Activated T-cell treated with anti-CD3 and anti-CD28 coated beads, Interleukin-2, amount 50 U/mL, for 24 hours (primary cell): Measurements from ENCODE around the gene MCM3.

Experiments used
- DNase-seq: peaks from one replicate; pipeline ENCODE4 v3.0.0-alpha.2; 2020
- H3K27ac Mint-ChIP-seq: 2 replicates; pipeline ENCODE4 v1.8.0; 2020; ENCODE audit warnings: mild to moderate bottlenecking, mixed read lengths
- H3K27me3 Mint-ChIP-seq: 2 replicates; pipeline ENCODE4 v1.8.0; 2020; ENCODE audit warnings: mixed read lengths
- H3K36me3 Mint-ChIP-seq: 2 replicates; pipeline ENCODE4 v1.8.0; 2020; ENCODE audit warnings: low read depth, mixed read lengths
- H3K4me1 Mint-ChIP-seq: 2 replicates; pipeline ENCODE4 v1.8.0; 2020; ENCODE audit warnings: low read depth, mixed read lengths
- H3K4me3 Mint-ChIP-seq: 2 replicates; pipeline ENCODE4 v1.8.0; 2020; ENCODE audit warnings: mild to moderate bottlenecking, moderate library complexity, mixed read lengths
- H3K9me3 Mint-ChIP-seq: 2 replicates; pipeline ENCODE4 v1.8.0; 2020; ENCODE audit warnings: mixed read lengths

MCM3 gene

DNA sequence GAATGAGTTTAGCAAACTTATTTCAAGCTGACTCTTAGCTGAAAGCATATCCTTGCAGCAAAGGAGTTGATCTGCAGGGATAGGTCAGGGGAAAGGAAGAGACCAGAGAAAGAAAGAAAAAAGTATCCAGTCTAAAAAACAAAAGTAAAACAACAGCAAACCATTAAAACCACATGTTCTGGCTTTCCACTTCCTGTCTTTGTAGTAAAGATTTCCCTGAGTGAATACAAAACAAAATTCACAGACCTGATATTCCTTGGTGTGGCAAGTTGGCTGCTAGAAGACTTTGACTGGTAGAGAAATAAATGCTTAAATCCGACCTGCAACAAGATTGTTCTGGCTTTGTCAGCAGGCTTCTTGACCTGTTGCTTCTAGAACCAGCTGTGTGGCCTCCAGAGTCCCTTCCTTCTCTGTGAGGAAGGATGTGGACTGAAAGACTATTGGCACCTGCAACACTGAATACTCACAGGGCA is 23.4 kb upstream of the MCM3 start:
- no peaks in the 10 kb centered on the region for H3K36me3 Mint-ChIP-seq
- H3K27me3 Mint-ChIP-seq, result no peaks in the 10 kb centered on the region
- no peaks in the 10 kb centered on the region for H3K9me3 Mint-ChIP-seq
- peak overlapping the region; percentile 82 for H3K27ac Mint-ChIP-seq
- no peak for DNase-seq
- peak overlapping the region; percentile 54 for H3K4me3 Mint-ChIP-seq
- H3K4me1 Mint-ChIP-seq, result peaks cover 68% of the 10 kb centered on the region

DNA sequence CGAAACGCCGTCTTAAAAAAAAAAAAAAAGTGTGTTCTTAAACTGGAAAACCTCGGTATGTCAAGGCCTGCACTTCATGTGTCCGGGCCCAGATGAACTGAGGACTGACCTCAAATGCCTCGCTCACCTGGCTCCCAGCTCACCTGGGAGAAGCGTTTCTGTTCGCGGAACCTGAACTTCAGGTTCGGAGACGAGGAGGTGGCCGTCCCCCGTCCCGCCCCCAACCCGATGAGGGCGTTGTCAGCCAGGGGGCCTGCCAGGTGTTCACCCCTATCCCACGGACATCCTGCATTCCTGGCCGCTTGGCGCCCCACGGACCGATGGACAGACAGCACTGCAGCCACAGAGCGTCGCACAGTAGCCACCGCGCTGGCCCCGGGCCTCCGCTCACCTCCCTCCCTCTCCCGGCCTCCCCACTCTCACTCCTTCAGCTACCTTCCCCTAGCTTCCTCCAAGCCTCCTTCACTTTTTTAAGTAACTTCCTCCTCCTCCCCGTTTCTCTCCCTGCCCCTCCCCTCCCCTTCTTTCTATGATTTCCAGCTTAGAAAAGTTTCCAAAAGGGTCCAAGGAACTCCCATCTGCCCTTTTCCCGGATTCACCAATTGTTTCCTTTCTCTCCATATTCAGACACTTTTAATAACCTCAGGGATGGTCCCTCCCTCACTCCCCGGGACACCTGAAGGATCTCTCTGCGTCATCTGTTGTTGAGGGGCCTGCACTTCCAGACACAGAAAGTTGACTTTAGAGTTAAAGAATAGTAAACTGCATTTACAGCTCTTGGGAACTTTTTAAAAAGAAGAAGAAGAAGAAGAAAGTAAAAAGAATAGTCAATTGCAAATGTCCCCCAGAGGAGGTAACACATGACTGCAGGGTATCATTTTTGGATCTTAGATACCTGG is 22.7 kb upstream of the MCM3 start:
- H3K36me3 Mint-ChIP-seq, result no peaks in the 10 kb centered on the region
- peaks cover 69% of the 10 kb centered on the region for H3K4me1 Mint-ChIP-seq
- no peak for DNase-seq
- H3K4me3 Mint-ChIP-seq, result peak overlapping the region; percentile 54
- H3K27ac Mint-ChIP-seq, result peak overlapping the region; percentile 82
- H3K9me3 Mint-ChIP-seq, result no peaks in the 10 kb centered on the region
- H3K27me3 Mint-ChIP-seq, result no peaks in the 10 kb centered on the region

DNA sequence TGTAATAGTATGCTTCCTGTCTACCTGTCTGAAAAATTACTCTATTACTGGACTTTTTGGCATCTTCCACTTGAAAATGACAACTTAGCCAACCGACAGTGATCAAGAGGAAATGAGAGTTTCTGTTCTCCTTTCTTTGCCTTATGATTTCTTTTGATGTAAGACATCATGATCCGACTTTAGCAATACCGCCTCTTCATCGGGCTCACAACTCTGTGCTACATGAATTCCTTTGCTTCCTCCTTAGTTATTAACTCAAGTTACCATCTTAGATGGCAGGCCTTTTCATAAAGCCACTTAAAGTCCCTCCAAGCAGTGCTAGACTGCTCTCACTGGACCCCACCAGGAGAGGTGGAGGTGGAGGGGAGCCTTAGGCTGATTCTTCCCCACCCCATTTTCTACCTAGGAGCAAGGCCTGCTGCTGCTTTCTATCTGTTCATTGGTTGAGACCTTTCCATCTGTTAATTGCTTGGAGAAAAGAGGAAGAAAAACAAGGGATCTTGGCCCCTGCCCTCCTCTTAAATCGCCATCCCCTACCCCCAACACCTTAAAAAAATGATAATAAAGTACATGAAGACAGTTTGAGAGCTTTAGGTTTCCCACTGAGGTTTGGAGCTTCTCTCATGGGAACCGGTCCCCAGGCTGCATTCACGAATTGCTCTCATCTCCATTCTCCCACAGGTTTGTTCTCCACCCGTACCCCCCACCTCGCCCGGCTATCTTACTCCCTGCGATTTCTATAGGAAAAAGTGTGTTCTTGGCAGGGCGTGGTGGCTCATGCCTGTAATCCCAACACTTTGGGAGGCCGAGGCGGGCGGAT is 21.6 kb upstream of the MCM3 start:
- Mint-ChIP-seq H3K27ac (peak overlapping the region; percentile 88), H3K27me3 (no peaks in the 10 kb centered on the region), H3K4me1 (peaks cover 69% of the 10 kb centered on the region), H3K4me3 (peak overlapping the region; percentile 36), H3K9me3 (no peaks in the 10 kb centered on the region), H3K36me3 (no peaks in the 10 kb centered on the region)
- no peak for DNase-seq

DNA sequence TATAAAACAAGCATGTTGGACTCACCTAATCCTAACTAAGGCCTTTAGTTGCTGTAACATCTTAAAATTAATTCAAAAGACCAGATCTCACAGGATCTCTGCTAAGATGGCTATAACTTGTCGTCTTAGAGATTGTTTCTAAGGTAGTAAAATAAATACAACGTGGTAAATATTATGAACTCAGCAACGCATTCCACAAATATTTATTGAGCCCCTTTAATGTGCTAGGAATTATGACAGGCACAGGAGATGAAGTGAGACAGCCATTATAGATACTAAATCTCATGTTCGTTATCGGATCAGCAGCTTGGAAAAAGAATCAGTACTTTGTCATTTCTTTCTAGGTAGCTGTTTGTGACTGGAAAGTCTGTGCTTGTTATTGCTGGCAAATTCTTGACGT is 20.9 kb upstream of the MCM3 start:
- Mint-ChIP-seq H3K4me3 (peak overlapping the region; percentile 47), H3K27ac (peak overlapping the region; percentile 88), H3K27me3 (no peaks in the 10 kb centered on the region), H3K36me3 (no peaks in the 10 kb centered on the region), H3K4me1 (peaks cover 69% of the 10 kb centered on the region), H3K9me3 (no peaks in the 10 kb centered on the region)
- no peak for DNase-seq

DNA sequence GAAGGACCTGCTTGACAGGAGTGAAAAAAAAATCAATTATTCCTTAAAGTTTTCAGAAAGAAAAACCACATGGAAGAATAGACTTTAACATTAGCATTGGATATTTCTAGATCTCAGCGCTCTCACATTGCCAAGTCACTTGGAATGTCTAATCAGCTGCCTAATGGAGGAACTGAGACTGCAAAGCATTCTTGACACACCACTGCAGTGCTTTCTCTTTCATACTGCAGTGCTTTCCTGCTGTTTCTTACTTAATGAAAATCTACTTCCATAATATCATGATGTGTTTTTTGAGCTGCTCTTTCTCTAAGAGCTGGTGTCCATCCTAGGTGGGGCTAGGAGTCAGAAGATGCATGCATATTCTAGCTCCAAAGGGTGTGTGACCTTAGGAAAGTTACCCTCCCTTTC is 20.4 kb upstream of the MCM3 start:
- Mint-ChIP-seq H3K27me3 (no peaks in the 10 kb centered on the region), H3K4me3 (peak overlapping the region; percentile 47), H3K9me3 (no peaks in the 10 kb centered on the region), H3K4me1 (peaks cover 66% of the 10 kb centered on the region), H3K36me3 (no peaks in the 10 kb centered on the region), H3K27ac (peak overlapping the region; percentile 88)
- no peak for DNase-seq

DNA sequence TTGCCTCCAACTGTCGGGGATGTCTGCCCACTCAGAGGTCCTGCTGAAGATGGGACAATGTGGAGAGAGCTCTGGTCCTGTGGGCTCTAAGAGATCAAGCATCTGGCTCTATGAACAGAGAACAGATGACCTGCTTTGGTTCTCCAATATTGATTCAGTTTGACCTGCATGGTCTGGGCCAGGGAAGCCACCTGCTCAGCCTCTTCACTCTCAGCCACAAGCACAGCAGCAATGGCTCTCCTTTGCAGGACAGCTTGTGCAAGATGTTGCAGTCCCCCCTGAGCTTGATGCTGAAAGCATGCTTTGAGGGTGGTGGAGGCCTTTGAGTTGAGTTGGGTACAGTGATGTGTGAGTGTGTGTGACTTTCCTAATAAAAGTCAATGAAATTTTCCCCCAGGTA is 18.6 kb upstream of the MCM3 start:
- H3K9me3 Mint-ChIP-seq, result no peaks in the 10 kb centered on the region
- H3K36me3 Mint-ChIP-seq, result no peaks in the 10 kb centered on the region
- peaks cover 57% of the 10 kb centered on the region for H3K4me1 Mint-ChIP-seq
- H3K27ac Mint-ChIP-seq, result peak overlapping the region; percentile 70
- no peak for DNase-seq
- no peaks in the 10 kb centered on the region for H3K27me3 Mint-ChIP-seq
- H3K4me3 Mint-ChIP-seq, result no peak overlapping the region

DNA sequence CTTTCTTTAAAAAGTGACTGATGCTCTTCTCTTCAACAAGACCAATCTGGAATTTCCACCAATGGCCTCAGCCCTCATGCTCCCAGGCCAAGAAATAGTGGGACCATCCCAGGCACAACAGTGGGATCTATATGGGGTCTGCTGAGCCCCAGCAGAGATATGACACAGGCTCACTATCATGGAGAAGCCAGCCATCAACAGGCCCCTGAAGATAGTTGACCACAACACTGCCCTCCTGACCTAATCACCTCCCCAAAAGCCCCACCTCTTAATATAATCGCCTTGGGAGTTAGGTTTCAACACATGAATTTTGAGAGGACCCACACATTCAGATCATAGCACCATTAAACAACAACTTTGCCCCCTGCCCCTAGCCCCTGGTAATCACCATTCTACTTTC is 16.8 kb upstream of the MCM3 start:
- H3K4me3 Mint-ChIP-seq, result no peak overlapping the region
- H3K9me3 Mint-ChIP-seq, result no peaks in the 10 kb centered on the region
- H3K27me3 Mint-ChIP-seq, result no peaks in the 10 kb centered on the region
- no peak for DNase-seq
- H3K4me1 Mint-ChIP-seq, result peaks cover 60% of the 10 kb centered on the region
- H3K27ac Mint-ChIP-seq, result no peak overlapping the region
- no peaks in the 10 kb centered on the region for H3K36me3 Mint-ChIP-seq

DNA sequence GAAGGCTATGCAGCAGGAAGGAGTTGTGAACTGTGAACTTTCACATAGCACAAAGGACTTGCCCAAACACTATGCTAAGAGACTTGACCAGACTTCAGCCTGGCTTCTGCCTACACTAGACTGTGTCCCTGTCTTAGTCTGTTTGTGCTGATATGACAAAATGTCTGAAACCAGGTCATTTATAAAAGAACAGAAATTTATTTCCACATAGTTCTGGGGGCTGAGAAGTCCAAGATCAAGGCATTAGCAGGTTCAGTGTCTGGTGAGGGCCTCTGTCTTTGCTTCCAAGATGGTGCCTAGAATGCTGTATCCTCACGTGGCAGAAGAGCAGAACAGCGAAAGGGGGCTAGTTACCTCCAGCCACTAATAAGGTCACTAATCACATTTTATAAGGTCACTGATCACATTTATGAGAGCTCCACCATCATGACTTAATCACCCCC is 16.0 kb upstream of the MCM3 start:
- DNase-seq, result no peak
- peaks cover 58% of the 10 kb centered on the region for H3K4me1 Mint-ChIP-seq
- H3K9me3 Mint-ChIP-seq, result no peaks in the 10 kb centered on the region
- no peaks in the 10 kb centered on the region for H3K27me3 Mint-ChIP-seq
- H3K27ac Mint-ChIP-seq, result no peak overlapping the region
- H3K36me3 Mint-ChIP-seq, result no peaks in the 10 kb centered on the region
- H3K4me3 Mint-ChIP-seq, result no peak overlapping the region

DNA sequence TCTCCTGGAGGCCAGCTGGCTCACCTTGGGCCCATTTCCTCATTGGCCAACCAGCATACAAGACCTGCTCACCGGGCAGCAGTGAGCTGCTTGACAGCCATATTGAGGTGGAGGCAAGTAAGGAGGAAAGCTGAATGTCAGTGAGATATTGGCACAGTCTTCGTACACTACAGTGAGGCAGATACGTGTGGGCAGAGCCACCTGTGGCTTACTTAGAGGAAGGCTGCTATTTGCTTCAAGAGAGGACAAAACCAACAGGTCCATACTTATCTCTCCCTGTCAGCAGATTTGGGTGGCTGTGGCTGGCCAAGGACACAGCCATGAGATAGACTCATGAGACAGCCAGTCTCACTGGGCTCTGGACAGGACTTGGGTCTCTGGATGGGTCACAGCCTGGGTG is 15.1 kb upstream of the MCM3 start:
- peaks cover 50% of the 10 kb centered on the region for H3K4me1 Mint-ChIP-seq

DNA sequence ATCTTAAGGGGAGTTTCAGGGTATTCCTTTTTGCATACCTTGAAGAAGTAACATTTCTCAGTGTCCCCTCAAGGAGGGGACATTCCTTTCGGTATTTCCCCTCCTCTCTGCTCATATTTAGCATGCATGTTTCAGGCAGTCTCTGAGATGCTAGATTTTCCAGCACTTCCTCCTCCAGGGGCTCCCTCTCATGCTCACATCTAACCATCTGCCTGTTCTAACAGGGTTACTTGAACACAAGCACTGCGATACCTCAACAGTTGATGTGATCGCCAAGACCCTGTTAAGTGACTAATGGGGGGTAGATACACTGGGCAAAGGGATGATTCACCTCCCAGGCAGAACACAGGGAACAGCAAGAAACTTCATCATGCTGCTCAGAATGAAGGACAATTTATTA is 12.9 kb upstream of the MCM3 start:
- H3K4me1 Mint-ChIP-seq, result peaks cover 32% of the 10 kb centered on the region
- no peaks in the 10 kb centered on the region for H3K36me3 Mint-ChIP-seq
- no peaks in the 10 kb centered on the region for H3K27me3 Mint-ChIP-seq
- no peaks in the 10 kb centered on the region for H3K9me3 Mint-ChIP-seq
- peak overlapping the region; percentile 25 for H3K4me3 Mint-ChIP-seq
- no peak for DNase-seq
- H3K27ac Mint-ChIP-seq, result peak overlapping the region; percentile 90

More for the DNA sequence above, 15.1 kb upstream of the MCM3 start:
- H3K9me3 Mint-ChIP-seq, result no peaks in the 10 kb centered on the region
- no peak overlapping the region for H3K4me3 Mint-ChIP-seq
- H3K27ac Mint-ChIP-seq, result no peak overlapping the region
- H3K36me3 Mint-ChIP-seq, result no peaks in the 10 kb centered on the region
- DNase-seq, result no peak
- no peaks in the 10 kb centered on the region for H3K27me3 Mint-ChIP-seq

DNA sequence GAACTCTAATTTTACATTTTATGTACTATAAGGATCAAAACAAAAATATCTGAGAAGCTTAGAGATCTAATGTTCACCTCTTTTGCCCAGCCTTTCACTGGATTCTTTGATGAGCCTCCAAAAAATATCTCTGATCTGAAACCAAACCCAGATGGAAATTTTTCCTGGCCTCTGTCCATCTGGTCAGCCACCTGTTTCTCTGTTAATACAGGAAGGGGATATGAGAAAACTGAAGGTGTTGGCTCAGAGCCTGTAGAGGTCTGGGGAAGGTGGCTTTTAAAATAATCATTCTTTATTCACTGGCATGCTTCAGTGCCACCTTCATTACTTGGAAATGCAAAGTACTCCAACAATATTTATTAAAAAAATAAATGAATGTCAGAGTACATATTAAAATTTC is 8.5 kb upstream of the MCM3 start:
- no peak overlapping the region for H3K27ac Mint-ChIP-seq
- H3K36me3 Mint-ChIP-seq, result no peaks in the 10 kb centered on the region
- no peak for DNase-seq
- no peaks in the 10 kb centered on the region for H3K9me3 Mint-ChIP-seq
- no peak overlapping the region for H3K4me3 Mint-ChIP-seq
- no peaks in the 10 kb centered on the region for H3K27me3 Mint-ChIP-seq
- H3K4me1 Mint-ChIP-seq, result peaks cover 24% of the 10 kb centered on the region

DNA sequence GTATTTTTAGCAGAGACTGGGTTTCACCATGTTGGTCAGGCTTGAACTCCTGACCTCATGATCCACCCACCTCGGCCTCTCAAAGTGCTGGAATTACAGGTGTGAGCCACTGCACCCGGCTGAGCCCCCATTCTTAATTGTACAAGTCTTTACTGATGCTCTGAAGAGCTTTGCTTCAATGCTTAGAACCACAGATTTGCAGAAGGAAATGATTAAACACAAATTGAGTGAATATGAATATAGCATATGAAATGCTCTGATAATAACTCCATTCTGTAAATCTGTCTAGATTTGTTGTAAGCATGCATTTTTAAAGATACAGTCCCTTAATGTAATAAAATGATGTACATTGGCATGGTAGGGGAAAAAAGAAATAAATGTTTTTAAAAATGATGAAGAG is 4.3 kb upstream of the MCM3 start:
- Mint-ChIP-seq H3K36me3 (no peaks in the 10 kb centered on the region), H3K9me3 (no peaks in the 10 kb centered on the region), H3K27ac (no peak overlapping the region), H3K27me3 (no peaks in the 10 kb centered on the region), H3K4me1 (peaks cover 7% of the 10 kb centered on the region), H3K4me3 (no peak overlapping the region)
- DNase-seq, result no peak

DNA sequence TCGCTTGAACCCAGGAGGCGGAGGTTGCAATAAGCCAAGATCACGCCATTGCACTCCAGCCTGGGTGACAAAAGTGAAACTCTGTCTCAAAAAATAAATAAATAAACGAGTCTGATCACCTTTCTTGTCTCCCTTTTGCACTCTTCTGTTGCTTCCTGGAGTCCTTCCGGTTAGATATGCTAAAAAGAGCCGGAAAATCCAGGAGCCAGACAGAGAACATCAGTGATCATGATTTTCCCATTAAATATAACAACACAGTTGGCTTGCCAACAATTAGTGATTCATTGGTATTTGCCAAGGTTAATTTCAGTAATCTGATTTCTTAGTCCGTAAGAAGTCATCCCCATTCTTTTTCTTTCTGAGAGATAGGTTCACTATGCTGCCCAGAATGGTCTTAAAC is 3.7 kb upstream of the MCM3 start:
- H3K4me3 Mint-ChIP-seq, result no peak overlapping the region
- H3K9me3 Mint-ChIP-seq, result no peaks in the 10 kb centered on the region
- H3K4me1 Mint-ChIP-seq, result peaks cover 11% of the 10 kb centered on the region
- peaks cover 4% of the 10 kb centered on the region for H3K36me3 Mint-ChIP-seq
- no peaks in the 10 kb centered on the region for H3K27me3 Mint-ChIP-seq
- no peak overlapping the region for H3K27ac Mint-ChIP-seq
- no peak for DNase-seq

DNA sequence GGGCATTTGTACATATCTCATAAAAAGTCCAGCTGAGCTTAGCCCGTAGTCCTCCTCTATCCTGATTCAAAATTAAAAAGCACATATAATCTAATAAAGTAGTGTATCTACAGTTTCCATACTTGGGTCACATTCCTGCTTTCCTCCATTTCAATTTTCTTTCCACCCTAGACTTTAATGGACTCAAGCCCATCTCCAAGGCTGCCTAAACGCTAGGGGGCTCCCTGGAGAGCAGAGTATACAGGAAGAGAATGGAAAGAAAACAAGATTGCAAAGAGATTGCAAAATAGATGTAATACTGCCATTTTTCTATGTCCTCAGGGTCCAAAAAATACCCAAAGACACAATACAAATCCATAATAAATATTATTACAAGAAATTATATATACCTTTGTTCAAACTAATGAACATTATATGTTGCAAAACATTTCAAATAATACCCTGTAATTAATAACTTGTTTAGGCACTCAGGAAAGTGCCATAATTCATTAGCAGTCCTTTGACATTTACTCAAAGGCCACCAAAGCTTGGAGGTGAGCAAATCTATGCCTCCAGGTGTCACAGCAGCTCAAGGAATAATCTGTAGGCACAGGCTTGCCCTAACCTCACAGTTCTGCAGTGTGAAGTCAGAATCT is 2.4 kb upstream of the MCM3 start:
- Mint-ChIP-seq H3K27me3 (no peaks in the 10 kb centered on the region), H3K4me1 (peaks cover 24% of the 10 kb centered on the region), H3K9me3 (no peaks in the 10 kb centered on the region), H3K36me3 (peaks cover 17% of the 10 kb centered on the region), H3K27ac (no peak overlapping the region), H3K4me3 (no peak overlapping the region)
- DNase-seq, result peak; percentile 63
